ENCODE results near the gene CEP85. TPM values are rescaled to one million over a fixed set of nuclear protein-coding genes. Genes with fewer than 3 reads are reported as not detected.
A peak's percentile ranks its signal among the peaks of the same experiment; 100 is the strongest.

Gene CEP85, protein sequence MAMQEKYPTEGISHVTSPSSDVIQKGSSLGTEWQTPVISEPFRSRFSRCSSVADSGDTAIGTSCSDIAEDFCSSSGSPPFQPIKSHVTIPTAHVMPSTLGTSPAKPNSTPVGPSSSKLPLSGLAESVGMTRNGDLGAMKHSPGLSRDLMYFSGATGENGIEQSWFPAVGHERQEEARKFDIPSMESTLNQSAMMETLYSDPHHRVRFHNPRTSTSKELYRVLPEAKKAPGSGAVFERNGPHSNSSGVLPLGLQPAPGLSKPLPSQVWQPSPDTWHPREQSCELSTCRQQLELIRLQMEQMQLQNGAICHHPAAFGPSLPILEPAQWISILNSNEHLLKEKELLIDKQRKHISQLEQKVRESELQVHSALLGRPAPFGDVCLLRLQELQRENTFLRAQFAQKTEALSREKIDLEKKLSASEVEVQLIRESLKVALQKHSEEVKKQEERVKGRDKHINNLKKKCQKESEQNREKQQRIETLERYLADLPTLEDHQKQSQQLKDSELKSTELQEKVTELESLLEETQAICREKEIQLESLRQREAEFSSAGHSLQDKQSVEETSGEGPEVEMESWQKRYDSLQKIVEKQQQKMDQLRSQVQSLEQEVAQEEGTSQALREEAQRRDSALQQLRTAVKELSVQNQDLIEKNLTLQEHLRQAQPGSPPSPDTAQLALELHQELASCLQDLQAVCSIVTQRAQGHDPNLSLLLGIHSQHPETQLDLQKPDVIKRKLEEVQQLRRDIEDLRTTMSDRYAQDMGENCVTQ
- polyA plus RNA-seq, result 1 to 10 TPM; 4.0 to 6.9 (median 5.4) TPM

DNA sequence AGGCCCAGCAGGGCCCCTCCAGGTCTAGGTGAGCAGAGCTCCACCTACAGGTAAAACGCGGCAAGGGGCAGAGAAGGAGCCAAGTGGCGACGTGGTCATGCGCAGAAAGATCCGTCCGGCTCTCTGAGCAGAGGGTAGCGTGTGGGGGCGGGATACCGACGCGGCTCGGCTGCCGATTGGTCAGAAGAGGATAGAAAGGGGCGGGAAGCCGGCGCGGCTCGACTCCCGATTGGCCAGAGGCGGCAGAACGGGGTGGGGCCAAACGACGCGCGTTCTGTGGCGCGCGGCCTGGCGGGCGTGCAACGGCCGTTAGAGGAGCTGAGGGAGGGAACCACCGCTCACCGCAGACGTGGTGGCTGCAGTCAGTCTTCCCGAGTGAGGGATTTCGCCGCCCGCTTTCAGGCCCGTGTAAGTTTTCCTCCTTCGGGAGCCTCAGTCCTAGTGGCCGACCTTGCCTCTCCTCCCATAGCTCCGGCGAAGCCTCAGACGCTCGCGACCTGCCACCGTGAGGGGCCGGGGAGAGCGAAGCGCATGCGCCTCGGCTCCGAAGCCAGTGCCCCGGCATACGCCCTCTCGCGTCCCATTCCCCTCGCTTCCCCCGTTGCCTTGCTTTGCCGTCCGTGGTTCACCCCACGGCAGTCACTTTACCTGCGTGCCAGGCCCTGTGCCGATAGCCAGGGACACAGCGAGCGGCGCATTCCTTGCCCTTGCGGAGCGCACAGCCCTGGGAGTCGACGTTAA is at the start of gene CEP85:
TSS of gene CEP85 (plus strand) at position 298 of the 741 bp plus-strand sequence. CDS start 5,584 bp downstream, outside the sequence.
- Mint-ChIP-seq H3K27me3 (ENCODE audit: low read depth in 3 of 3) (peaks cover 3 to 7% (median 4%) of the 10 kb centered on the region in 3 donors), H3K36me3 (no peaks in the 10 kb centered on the region), H3K4me3 (peak within 1 kb of the TSS; percentile 97 to 100 (median 99)), H3K27ac (peak within 1 kb of the TSS; percentile 92 to 98 (median 96)), H3K9me3 (no peaks in the 10 kb centered on the region), H3K4me1 (peaks cover 25 to 32% of the 10 kb centered on the region in 2 donors)
- DNase-seq, result peak; percentile 97 to 98 (median 98)

DNA sequence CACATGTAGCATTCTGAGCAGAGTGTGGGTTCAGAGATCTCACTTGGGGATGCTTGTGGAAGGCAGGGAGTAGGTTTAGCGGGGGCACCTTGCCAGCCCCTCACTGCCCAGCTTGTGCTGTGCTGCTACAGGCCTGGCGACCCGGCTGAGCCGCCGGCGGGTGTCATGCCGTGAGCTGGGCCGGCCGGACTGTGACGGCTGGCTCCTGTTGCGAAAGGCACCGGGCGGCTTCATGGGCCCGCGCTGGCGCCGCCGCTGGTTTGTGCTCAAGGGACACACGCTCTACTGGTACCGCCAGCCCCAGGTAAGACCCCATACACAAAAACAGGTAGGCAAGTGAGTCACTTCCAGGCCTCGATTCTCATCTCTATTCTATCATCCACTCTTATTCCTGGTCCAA is 49.1 kb upstream of the CEP85 start:
- Mint-ChIP-seq H3K9me3 (no peaks in the 10 kb centered on the region), H3K4me3 (no peak overlapping the region), H3K27ac (no peak overlapping the region), H3K36me3 (peaks cover 0 to 7% (median 0%) of the 10 kb centered on the region in 3 donors), H3K27me3 (ENCODE audit: low read depth in 3 of 3) (peaks cover 0 to 2% (median 0%) of the 10 kb centered on the region in 3 donors), H3K4me1 (no peaks in the 10 kb centered on the region)
- no peak for DNase-seq

DNA sequence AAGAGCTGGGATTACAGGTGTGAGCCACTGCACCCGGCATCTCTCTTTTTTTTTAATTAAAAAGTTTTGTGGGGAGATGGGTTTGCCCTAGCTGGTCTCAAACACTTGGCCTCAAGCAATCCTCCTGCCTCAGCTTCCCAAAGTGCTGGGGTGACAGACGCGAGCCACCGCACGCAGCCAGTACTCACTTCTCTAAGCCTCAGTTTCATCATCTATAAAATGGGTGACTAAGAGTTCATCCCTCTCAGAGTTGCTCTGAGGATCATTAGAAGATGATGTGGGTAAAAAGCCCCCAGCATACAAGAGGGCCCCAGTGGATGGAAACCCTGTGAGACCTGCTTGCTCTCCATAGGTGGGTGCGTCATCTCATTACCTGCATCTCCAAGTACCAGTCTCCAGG is 46.1 kb upstream of the CEP85 start:
- Mint-ChIP-seq H3K9me3 (no peaks in the 10 kb centered on the region), H3K27ac (no peak overlapping the region), H3K4me1 (no peaks in the 10 kb centered on the region), H3K27me3 (ENCODE audit: low read depth in 3 of 3) (peaks cover 0 to 6% (median 2%) of the 10 kb centered on the region in 3 donors), H3K4me3 (no peak overlapping the region), H3K36me3 (peaks cover 0 to 7% (median 0%) of the 10 kb centered on the region in 3 donors)
- DNase-seq, result no peak

DNA sequence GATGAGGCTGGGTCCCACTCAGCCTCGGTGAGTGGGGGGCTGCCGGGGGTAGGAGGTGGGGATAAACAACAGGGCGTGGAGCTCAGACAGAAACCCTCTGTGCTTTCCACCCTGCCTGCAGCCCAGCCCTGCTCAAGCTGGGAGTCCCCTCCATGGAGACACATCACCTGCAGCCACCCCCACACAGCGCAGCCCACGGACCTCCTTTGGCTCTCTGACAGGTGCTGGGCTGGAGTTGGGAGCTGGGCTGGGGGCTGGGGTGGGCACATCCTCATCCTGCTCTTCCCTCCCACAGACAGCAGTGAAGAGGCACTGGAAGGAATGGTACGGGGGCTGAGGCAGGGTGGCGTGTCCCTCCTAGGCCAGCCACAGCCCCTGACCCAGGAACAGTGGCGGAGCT is 45.5 kb upstream of the CEP85 start:
- Mint-ChIP-seq H3K36me3 (peaks cover 0 to 7% (median 0%) of the 10 kb centered on the region in 3 donors), H3K4me1 (no peaks in the 10 kb centered on the region), H3K4me3 (no peak overlapping the region), H3K27me3 (ENCODE audit: low read depth in 3 of 3) (peaks cover 0 to 6% (median 3%) of the 10 kb centered on the region in 3 donors), H3K9me3 (no peaks in the 10 kb centered on the region), H3K27ac (no peak overlapping the region)
- no peak for DNase-seq

DNA sequence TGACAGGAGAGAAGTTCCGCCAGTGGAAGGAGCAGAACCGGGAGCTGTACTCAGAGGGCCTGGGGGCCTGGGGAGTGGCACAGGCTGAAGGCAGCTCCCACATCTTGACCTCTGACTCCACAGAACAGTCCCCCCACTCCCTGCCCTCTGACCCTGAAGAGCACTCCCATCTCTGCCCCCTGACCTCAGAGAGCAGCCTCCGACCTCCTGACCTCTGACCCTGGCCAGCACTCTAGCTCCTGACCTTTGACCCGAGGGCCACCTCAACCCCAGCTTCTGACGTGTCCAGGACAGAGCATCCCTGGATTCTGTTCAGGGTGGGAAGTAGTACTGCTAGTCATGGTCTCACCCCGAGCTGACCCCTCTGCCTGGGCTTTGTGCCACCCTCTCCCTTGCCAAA is 44.7 kb upstream of the CEP85 start:
- peaks cover 0 to 7% (median 0%) of the 10 kb centered on the region in 3 donors for H3K36me3 Mint-ChIP-seq
- H3K27me3 Mint-ChIP-seq (ENCODE audit: low read depth in 3 of 3), result peaks cover 0 to 6% (median 2%) of the 10 kb centered on the region in 3 donors
- no peaks in the 10 kb centered on the region for H3K4me1 Mint-ChIP-seq
- DNase-seq, result no peak
- no peaks in the 10 kb centered on the region for H3K9me3 Mint-ChIP-seq
- H3K4me3 Mint-ChIP-seq, result no peak overlapping the region
- H3K27ac Mint-ChIP-seq, result no peak overlapping the region

DNA sequence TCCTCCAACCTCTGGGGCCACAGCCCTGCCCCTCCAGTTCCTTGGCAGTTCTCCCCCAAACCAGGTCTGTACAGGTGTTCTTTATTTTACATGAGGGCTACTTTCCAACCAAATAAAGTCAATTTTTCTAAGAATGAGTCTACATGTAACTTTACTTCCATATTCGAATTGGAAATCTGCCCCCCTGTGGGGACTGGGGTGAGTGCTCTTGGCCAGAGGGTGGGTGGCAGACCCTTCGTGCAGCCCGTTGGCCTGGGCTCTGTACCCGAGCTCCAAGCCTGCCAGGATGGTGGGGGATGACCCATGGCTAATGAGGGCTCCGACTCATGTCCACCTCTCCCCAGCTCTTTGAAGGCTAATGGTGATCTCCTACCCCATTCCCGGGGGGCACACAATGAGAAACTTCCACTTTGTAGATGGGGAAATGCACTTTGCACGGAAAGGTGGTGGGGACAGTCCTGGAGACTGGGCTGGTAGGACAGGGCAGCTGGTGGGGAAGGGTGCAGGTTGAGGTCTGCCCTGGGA is 44.2 kb upstream of the CEP85 start:
- Mint-ChIP-seq H3K27ac (no peak overlapping the region), H3K4me3 (no peak overlapping the region), H3K9me3 (no peaks in the 10 kb centered on the region), H3K36me3 (peaks cover 0 to 7% (median 0%) of the 10 kb centered on the region in 3 donors), H3K4me1 (no peaks in the 10 kb centered on the region), H3K27me3 (ENCODE audit: low read depth in 3 of 3) (peaks cover 0 to 6% (median 2%) of the 10 kb centered on the region in 3 donors)
- DNase-seq, result no peak

DNA sequence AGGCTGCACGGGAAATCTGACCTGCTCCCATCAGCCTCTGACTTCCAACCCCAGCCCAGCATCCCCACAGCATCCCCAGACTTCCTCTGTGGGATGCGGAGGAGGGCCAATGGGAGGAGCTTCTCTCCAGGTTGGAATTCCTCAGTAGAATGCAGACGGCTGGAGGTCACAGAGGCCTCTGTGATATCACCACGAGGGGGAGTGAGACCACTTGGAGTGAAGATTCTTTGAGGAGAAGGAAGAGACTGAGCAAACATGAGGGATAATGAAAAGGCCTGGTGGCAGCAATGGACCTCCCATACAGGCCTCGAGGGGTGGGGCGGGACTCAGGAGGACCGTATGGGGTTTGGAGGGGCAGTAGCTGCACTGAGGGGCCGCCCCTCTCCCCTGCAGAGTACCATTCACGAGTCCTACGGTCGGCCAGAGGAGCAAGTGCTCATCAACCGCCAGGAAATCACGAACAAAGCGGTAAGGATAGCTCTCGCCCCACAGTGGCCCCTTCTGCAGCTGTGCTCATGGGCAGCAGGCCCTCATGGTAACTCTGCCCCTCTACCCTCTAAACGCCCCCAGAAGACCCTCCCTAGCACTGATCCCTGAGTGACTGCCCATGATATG is 43.5 kb upstream of the CEP85 start, which contains the start of gene CATSPER4:
TSS of gene CATSPER4 (plus strand) at position 230 of the 615 bp plus-strand sequence. CDS start at position 256, 26 bp downstream.
- H3K27ac Mint-ChIP-seq, result no peak within 1 kb of the TSS

DNA sequence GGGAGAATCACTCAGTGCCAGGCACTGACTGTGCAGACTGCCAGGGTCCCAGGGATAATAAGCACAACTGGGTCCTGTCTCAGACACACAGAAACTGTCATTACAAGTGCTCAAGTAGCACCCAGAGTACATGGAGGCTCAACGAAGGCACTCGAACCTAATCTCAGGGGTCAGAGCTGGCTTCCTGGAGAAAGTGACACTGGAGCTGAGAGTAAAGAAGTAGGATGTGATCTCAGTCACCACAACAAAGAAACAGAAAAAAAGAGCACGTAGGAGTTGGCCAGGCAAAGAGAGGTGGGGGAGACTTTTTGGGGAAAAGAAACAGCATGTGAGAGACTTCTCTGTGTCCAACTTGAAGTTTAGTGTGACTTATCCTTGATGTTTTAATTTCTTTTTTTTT is 42.3 kb upstream of the CEP85 start:
- Mint-ChIP-seq H3K27ac (peak overlapping the region in 1 of 6 donors; percentile 25), H3K4me1 (no peaks in the 10 kb centered on the region), H3K27me3 (ENCODE audit: low read depth in 3 of 3) (peaks cover 0 to 6% (median 2%) of the 10 kb centered on the region in 3 donors), H3K36me3 (peaks cover 0 to 3% (median 0%) of the 10 kb centered on the region in 3 donors), H3K4me3 (no peak overlapping the region), H3K9me3 (no peaks in the 10 kb centered on the region)
- DNase-seq, result no peak

More for the DNA sequence above, 43.5 kb upstream of the CEP85 start, which contains the start of gene CATSPER4:
- no peak within 1 kb of the TSS for H3K4me3 Mint-ChIP-seq
- no peaks in the 10 kb centered on the region for H3K4me1 Mint-ChIP-seq
- H3K36me3 Mint-ChIP-seq, result peaks cover 0 to 7% (median 0%) of the 10 kb centered on the region in 3 donors
- peaks cover 0 to 6% (median 2%) of the 10 kb centered on the region in 3 donors for H3K27me3 Mint-ChIP-seq (ENCODE audit: low read depth in 3 of 3)
- no peak for DNase-seq
- no peaks in the 10 kb centered on the region for H3K9me3 Mint-ChIP-seq

DNA sequence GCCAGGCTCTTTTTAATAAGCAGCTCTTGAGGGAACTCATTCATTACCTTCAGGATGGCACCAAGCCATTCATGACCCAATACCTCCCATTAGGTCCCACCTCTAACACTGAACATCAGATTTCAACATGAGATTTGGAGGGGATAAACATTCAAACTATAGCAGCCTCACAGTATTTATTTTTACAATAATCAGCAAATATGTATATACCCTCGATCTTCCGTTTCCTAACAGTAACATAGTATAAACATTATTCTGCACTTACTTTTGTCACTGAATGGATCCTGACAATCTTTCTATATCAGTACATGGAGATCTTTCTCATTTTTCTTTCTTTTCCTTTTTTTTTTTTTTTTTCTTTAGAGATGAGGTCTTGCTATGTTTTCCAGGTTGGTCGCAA is 38.2 kb upstream of the CEP85 start:
- DNase-seq, result no peak
- no peaks in the 10 kb centered on the region for H3K9me3 Mint-ChIP-seq
- H3K27me3 Mint-ChIP-seq (ENCODE audit: low read depth in 3 of 3), result peaks cover 0 to 5% (median 4%) of the 10 kb centered on the region in 3 donors
- no peak overlapping the region for H3K27ac Mint-ChIP-seq
- no peaks in the 10 kb centered on the region for H3K36me3 Mint-ChIP-seq
- H3K4me3 Mint-ChIP-seq, result no peak overlapping the region
- no peaks in the 10 kb centered on the region for H3K4me1 Mint-ChIP-seq

DNA sequence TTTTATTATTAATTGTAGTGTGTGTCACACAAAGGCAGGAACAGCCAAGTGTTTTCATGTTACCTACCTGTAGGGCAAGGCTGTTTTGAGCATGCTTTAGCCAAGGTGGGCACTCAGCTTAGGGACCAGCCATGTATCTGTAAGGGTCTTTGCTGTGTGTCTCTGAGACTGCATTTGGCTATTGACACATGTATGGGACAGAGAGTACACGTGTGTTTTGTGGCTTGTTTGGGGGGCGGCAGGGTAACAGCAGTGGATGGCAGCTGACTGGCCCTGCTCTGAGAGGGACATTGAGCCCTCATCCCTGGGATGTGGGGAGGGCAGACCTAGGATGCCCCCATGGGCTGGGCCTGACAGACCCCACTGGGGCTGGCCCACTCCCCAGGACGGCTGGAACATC is 36.7 kb upstream of the CEP85 start:
- no peaks in the 10 kb centered on the region for H3K9me3 Mint-ChIP-seq
- H3K36me3 Mint-ChIP-seq, result no peaks in the 10 kb centered on the region
- peaks cover 0 to 5% (median 0%) of the 10 kb centered on the region in 3 donors for H3K27me3 Mint-ChIP-seq (ENCODE audit: low read depth in 3 of 3)
- DNase-seq, result no peak
- H3K27ac Mint-ChIP-seq, result no peak overlapping the region
- H3K4me1 Mint-ChIP-seq, result peaks cover 4 to 7% of the 10 kb centered on the region in 2 donors
- H3K4me3 Mint-ChIP-seq, result no peak overlapping the region

DNA sequence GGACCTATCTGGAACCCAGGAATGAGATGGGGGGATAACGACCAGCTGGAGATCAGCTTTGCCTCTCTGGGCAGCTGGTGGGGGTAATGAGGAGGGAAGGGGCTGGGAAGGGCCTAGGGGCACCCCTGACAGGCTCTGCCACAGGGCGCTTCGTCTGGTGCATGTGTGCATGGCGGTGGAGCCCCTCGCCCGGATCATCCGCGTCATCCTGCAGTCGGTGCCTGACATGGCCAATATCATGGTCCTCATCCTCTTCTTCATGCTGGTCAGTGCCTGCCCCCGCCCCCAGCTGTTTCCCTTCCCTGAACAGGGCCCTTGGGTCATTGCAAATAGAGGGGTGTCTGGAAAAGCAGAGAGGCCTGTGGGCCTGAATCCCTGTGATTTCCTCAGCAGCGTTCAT is 36.2 kb upstream of the CEP85 start:
- no peaks in the 10 kb centered on the region for H3K36me3 Mint-ChIP-seq
- no peak overlapping the region for H3K27ac Mint-ChIP-seq
- no peak overlapping the region for H3K4me3 Mint-ChIP-seq
- peaks cover 0 to 5% (median 0%) of the 10 kb centered on the region in 3 donors for H3K27me3 Mint-ChIP-seq (ENCODE audit: low read depth in 3 of 3)
- no peaks in the 10 kb centered on the region for H3K9me3 Mint-ChIP-seq
- no peak for DNase-seq
- peaks cover 4 to 8% of the 10 kb centered on the region in 2 donors for H3K4me1 Mint-ChIP-seq

DNA sequence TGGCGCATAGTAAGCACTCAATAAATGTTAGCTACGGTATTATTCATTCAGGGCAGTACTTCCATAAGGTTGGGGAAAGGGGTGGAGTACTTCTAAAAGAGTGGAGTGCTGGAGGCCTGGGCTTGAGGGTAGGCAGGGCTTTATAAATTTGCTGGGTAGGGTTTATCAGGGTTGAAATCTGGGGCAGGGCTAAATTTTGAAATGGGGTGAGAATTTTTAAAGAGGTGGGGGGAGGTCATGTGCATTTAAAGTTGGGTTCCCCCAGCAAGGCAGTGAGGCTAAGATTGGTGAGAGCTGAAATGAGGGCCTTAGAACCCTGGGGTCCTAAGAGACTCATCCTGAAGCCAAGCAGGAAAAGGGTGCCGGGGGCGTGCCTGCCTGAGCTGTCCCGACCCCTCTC is 33.6 kb upstream of the CEP85 start:
- no peaks in the 10 kb centered on the region for H3K36me3 Mint-ChIP-seq
- DNase-seq, result no peak
- H3K27me3 Mint-ChIP-seq (ENCODE audit: low read depth in 3 of 3), result peaks cover 2 to 7% (median 3%) of the 10 kb centered on the region in 3 donors
- no peak overlapping the region for H3K27ac Mint-ChIP-seq
- no peaks in the 10 kb centered on the region for H3K9me3 Mint-ChIP-seq
- peak overlapping the region in 1 of 5 donors; percentile 11 for H3K4me3 Mint-ChIP-seq
- peaks cover 4 to 8% of the 10 kb centered on the region in 2 donors for H3K4me1 Mint-ChIP-seq
